ENCODE data around the gene PTPRA.
"Not testable (repeated sequence)": the region's sequence is repeated elsewhere in the genome, so short reads cannot be mapped to it uniquely, and the experiment has no call there.

Gene PTPRA

DNA sequence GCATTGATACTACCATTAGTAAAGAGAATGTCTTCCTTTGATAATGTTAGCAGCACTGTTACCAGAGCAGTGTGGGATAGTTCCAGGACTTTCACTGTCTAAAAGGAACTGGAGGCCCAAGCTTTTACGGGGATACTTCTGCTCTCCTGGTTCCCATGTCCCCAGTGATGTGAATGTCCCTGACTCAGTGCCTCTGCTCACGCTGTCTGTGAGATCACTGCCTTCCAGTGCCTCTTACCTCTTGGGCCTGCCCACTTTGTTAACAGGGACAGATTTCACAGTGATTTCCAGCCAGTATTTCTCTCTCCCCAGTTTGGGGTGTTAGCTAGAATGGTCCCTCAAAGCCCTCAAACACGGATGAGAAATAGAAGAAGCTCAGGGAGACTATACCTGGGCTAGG lies 14.4 kb downstream of the PTPRA start:
- Histone ChIP-seq H3K27ac (ENCODE audit: insufficient read depth, low read length, poor library complexity, severe bottlenecking) (no peak overlapping the region), H3K36me3 (ENCODE audit: control insufficient read depth, insufficient read depth, low read length) (no peaks in the 10 kb centered on the region), H3K4me3 (ENCODE audit: insufficient read depth, low read depth, low read length, poor library complexity, severe bottlenecking) (no peak overlapping the region), H3K4me1 (ENCODE audit: control insufficient read depth, insufficient read depth, low read length, poor library complexity, severe bottlenecking) (no peaks in the 10 kb centered on the region), H3K9me3 (ENCODE audit: control insufficient read depth, low read length) (no peaks in the 10 kb centered on the region), H3K27me3 (replicated peaks; ENCODE audit: control insufficient read depth, insufficient read depth, low read length, poor library complexity, severe bottlenecking) (no peaks in the 10 kb centered on the region)
- DNase-seq: no peak

GRCh38 chr20:2888224-2888955 lies 15.1 kb downstream of the PTPRA start:
- H3K36me3 ChIP-seq (ENCODE audit: control insufficient read depth, insufficient read depth, low read length): no peaks in the 10 kb centered on the region
- no peak overlapping the region for H3K4me3 ChIP-seq (ENCODE audit: insufficient read depth, low read depth, low read length, poor library complexity, severe bottlenecking)
- no peak for DNase-seq
- no peaks in the 10 kb centered on the region for H3K4me1 ChIP-seq (ENCODE audit: control insufficient read depth, insufficient read depth, low read length, poor library complexity, severe bottlenecking)
- no peaks in the 10 kb centered on the region for H3K27me3 ChIP-seq (replicated peaks; ENCODE audit: control insufficient read depth, insufficient read depth, low read length, poor library complexity, severe bottlenecking)
- no peak overlapping the region for H3K27ac ChIP-seq (ENCODE audit: insufficient read depth, low read length, poor library complexity, severe bottlenecking)
- H3K9me3 ChIP-seq (ENCODE audit: control insufficient read depth, low read length): no peaks in the 10 kb centered on the region

DNA sequence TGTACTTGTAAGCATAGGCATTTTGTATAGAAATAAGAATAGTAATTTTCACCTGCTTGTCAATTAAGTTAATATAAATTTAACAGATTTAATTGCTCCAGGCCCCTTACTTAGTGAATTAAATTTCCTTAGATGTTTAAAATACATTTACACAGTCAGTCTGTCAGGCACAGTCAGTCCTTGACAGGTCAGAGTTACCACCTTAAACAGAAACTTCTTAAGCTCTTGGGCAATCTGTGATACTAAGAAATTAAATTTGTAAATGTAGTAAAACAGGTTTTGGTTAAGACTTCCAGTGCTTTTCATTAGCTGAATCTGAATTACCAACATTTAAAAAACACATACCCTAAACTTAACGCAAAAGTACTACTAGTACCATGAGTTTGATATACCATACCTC lies 15.9 kb downstream of the PTPRA start:
- no peaks in the 10 kb centered on the region for H3K27me3 ChIP-seq (replicated peaks; ENCODE audit: control insufficient read depth, insufficient read depth, low read length, poor library complexity, severe bottlenecking)
- no peaks in the 10 kb centered on the region for H3K36me3 ChIP-seq (ENCODE audit: control insufficient read depth, insufficient read depth, low read length)
- no peaks in the 10 kb centered on the region for H3K4me1 ChIP-seq (ENCODE audit: control insufficient read depth, insufficient read depth, low read length, poor library complexity, severe bottlenecking)
- no peak for DNase-seq
- H3K27ac ChIP-seq (ENCODE audit: insufficient read depth, low read length, poor library complexity, severe bottlenecking): no peak overlapping the region
- H3K9me3 ChIP-seq (ENCODE audit: control insufficient read depth, low read length): no peaks in the 10 kb centered on the region
- H3K4me3 ChIP-seq (ENCODE audit: insufficient read depth, low read depth, low read length, poor library complexity, severe bottlenecking): no peak overlapping the region

- Histone ChIP-seq H3K27ac (ENCODE audit: insufficient read depth, low read length, poor library complexity, severe bottlenecking) (no peak overlapping the region), H3K4me1 (ENCODE audit: control insufficient read depth, insufficient read depth, low read length, poor library complexity, severe bottlenecking) (no peaks in the 10 kb centered on the region), H3K4me3 (ENCODE audit: insufficient read depth, low read depth, low read length, poor library complexity, severe bottlenecking) (no peak overlapping the region), H3K9me3 (ENCODE audit: control insufficient read depth, low read length) (no peaks in the 10 kb centered on the region), H3K27me3 (replicated peaks; ENCODE audit: control insufficient read depth, insufficient read depth, low read length, poor library complexity, severe bottlenecking) (no peaks in the 10 kb centered on the region), H3K36me3 (ENCODE audit: control insufficient read depth, insufficient read depth, low read length) (no peaks in the 10 kb centered on the region)
- DNase-seq: no peak
Measured at GRCh38 chr20:2889797-2890196, 16.5 kb downstream of the PTPRA start.

- Histone ChIP-seq H3K27ac (ENCODE audit: insufficient read depth, low read length, poor library complexity, severe bottlenecking) (no peak overlapping the region), H3K36me3 (ENCODE audit: control insufficient read depth, insufficient read depth, low read length) (no peaks in the 10 kb centered on the region), H3K9me3 (ENCODE audit: control insufficient read depth, low read length) (no peaks in the 10 kb centered on the region), H3K4me3 (ENCODE audit: insufficient read depth, low read depth, low read length, poor library complexity, severe bottlenecking) (no peak overlapping the region), H3K4me1 (ENCODE audit: control insufficient read depth, insufficient read depth, low read length, poor library complexity, severe bottlenecking) (no peaks in the 10 kb centered on the region), H3K27me3 (replicated peaks; ENCODE audit: control insufficient read depth, insufficient read depth, low read length, poor library complexity, severe bottlenecking) (no peaks in the 10 kb centered on the region)
- DNase-seq: no peak
Measured at GRCh38 chr20:2890742-2891141, 17.5 kb downstream of the PTPRA start.

GRCh38 chr20:2891343-2891742 lies 18.1 kb downstream of the PTPRA start:
- no peaks in the 10 kb centered on the region for H3K4me1 ChIP-seq (ENCODE audit: control insufficient read depth, insufficient read depth, low read length, poor library complexity, severe bottlenecking)
- no peaks in the 10 kb centered on the region for H3K27me3 ChIP-seq (replicated peaks; ENCODE audit: control insufficient read depth, insufficient read depth, low read length, poor library complexity, severe bottlenecking)
- no peak for DNase-seq
- H3K27ac ChIP-seq (ENCODE audit: insufficient read depth, low read length, poor library complexity, severe bottlenecking): no peak overlapping the region
- H3K9me3 ChIP-seq (ENCODE audit: control insufficient read depth, low read length): no peaks in the 10 kb centered on the region
- H3K36me3 ChIP-seq (ENCODE audit: control insufficient read depth, insufficient read depth, low read length): no peaks in the 10 kb centered on the region
- H3K4me3 ChIP-seq (ENCODE audit: insufficient read depth, low read depth, low read length, poor library complexity, severe bottlenecking): no peak overlapping the region

- no peaks in the 10 kb centered on the region for H3K9me3 ChIP-seq (ENCODE audit: control insufficient read depth, low read length)
- no peak overlapping the region for H3K4me3 ChIP-seq (ENCODE audit: insufficient read depth, low read depth, low read length, poor library complexity, severe bottlenecking)
- H3K36me3 ChIP-seq (ENCODE audit: control insufficient read depth, insufficient read depth, low read length): no peaks in the 10 kb centered on the region
- no peak for DNase-seq
- no peaks in the 10 kb centered on the region for H3K27me3 ChIP-seq (replicated peaks; ENCODE audit: control insufficient read depth, insufficient read depth, low read length, poor library complexity, severe bottlenecking)
- no peaks in the 10 kb centered on the region for H3K4me1 ChIP-seq (ENCODE audit: control insufficient read depth, insufficient read depth, low read length, poor library complexity, severe bottlenecking)
- no peak overlapping the region for H3K27ac ChIP-seq (ENCODE audit: insufficient read depth, low read length, poor library complexity, severe bottlenecking)
Measured at GRCh38 chr20:2892376-2892775, 19.1 kb downstream of the PTPRA start.

GRCh38 chr20:2894221-2894620 lies 20.9 kb downstream of the PTPRA start:
- Histone ChIP-seq H3K9me3 (ENCODE audit: control insufficient read depth, low read length) (no peaks in the 10 kb centered on the region), H3K36me3 (ENCODE audit: control insufficient read depth, insufficient read depth, low read length) (no peaks in the 10 kb centered on the region), H3K4me1 (ENCODE audit: control insufficient read depth, insufficient read depth, low read length, poor library complexity, severe bottlenecking) (no peaks in the 10 kb centered on the region), H3K4me3 (ENCODE audit: insufficient read depth, low read depth, low read length, poor library complexity, severe bottlenecking) (no peak overlapping the region), H3K27me3 (replicated peaks; ENCODE audit: control insufficient read depth, insufficient read depth, low read length, poor library complexity, severe bottlenecking) (no peaks in the 10 kb centered on the region), H3K27ac (ENCODE audit: insufficient read depth, low read length, poor library complexity, severe bottlenecking) (no peak overlapping the region)
- DNase-seq: no peak

DNA sequence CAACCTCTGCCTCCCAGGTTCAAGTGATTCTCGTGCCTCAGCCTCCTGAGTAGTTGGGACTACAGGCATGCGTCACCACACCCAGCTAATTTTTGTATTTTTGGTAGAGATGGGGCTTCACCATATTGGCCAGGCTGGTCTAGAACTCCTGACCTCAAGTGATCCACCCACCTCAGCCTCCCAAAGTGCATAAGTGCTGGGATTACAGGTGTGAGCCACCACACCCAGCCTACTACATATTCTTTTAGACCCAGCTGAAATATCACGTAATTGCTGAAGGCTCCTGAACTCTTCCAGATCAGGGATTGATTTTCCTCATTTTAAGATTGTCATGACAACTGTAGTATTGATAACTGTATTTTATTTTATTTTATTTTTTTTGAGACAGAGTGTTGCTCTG lies 21.9 kb downstream of the PTPRA start:
- H3K27me3 ChIP-seq (replicated peaks; ENCODE audit: control insufficient read depth, insufficient read depth, low read length, poor library complexity, severe bottlenecking); H3K4me1 ChIP-seq (ENCODE audit: control insufficient read depth, insufficient read depth, low read length, poor library complexity, severe bottlenecking); DNase-seq; H3K4me3 ChIP-seq (ENCODE audit: insufficient read depth, low read depth, low read length, poor library complexity, severe bottlenecking); H3K27ac ChIP-seq (ENCODE audit: insufficient read depth, low read length, poor library complexity, severe bottlenecking); H3K36me3 ChIP-seq (ENCODE audit: control insufficient read depth, insufficient read depth, low read length); H3K9me3 ChIP-seq (ENCODE audit: control insufficient read depth, low read length): not testable (repeated sequence)

- no peak overlapping the region for H3K27ac ChIP-seq (ENCODE audit: insufficient read depth, low read length, poor library complexity, severe bottlenecking)
- peaks cover 5% of the 10 kb centered on the region for H3K4me1 ChIP-seq (ENCODE audit: control insufficient read depth, insufficient read depth, low read length, poor library complexity, severe bottlenecking)
- no peaks in the 10 kb centered on the region for H3K9me3 ChIP-seq (ENCODE audit: control insufficient read depth, low read length)
- H3K27me3 ChIP-seq (replicated peaks; ENCODE audit: control insufficient read depth, insufficient read depth, low read length, poor library complexity, severe bottlenecking): no peaks in the 10 kb centered on the region
- no peak overlapping the region for H3K4me3 ChIP-seq (ENCODE audit: insufficient read depth, low read depth, low read length, poor library complexity, severe bottlenecking)
- DNase-seq: no peak
- no peaks in the 10 kb centered on the region for H3K36me3 ChIP-seq (ENCODE audit: control insufficient read depth, insufficient read depth, low read length)
Measured at GRCh38 chr20:2899243-2899642, 26.0 kb downstream of the PTPRA start.

Data from effector memory CD4-positive, alpha-beta T cell (primary cell).